ENCODE measurements around the gene SHC2.

The SHC2 gene

GRCh38 chr19:399370-399769 is 61.5 kb downstream of the SHC2 start:
- Histone ChIP-seq H3K27me3 (ENCODE audit: insufficient read depth, low read length, poor library complexity, severe bottlenecking) (no peaks in the 10 kb centered on the region), H3K4me3 (ENCODE audit: low read length, poor library complexity, severe bottlenecking) (no peak overlapping the region), H3K9me2 (replicated peaks; ENCODE audit: low read depth, low read length) (no peaks in the 10 kb centered on the region), H4K20me1 (ENCODE audit: insufficient read depth, low read length, poor library complexity, severe bottlenecking) (no peaks in the 10 kb centered on the region), H3K79me2 (ENCODE audit: insufficient read depth, low read length) (no peaks in the 10 kb centered on the region), H3K4me1 (ENCODE audit: insufficient read depth, low read length, poor library complexity, severe bottlenecking) (no peaks in the 10 kb centered on the region), H3K9me3 (ENCODE audit: insufficient read depth, low read depth, low read length) (peaks cover 12% of the 10 kb centered on the region; the same call in 1 of the 2 replicates), H3K9ac (ENCODE audit: low read depth, low read length, poor library complexity, severe bottlenecking) (no peak overlapping the region), H3F3A (ENCODE audit: low read depth) (no peaks in the 10 kb centered on the region), H3K36me3 (ENCODE audit: insufficient read depth, low read length) (no peaks in the 10 kb centered on the region), H2AFZ (ENCODE audit: low read length) (no peak overlapping the region), H3K4me2 (ENCODE audit: low read depth, low read length, poor library complexity, severe bottlenecking) (no peak overlapping the region)
- no peak for TF ChIP-seq EZH2phosphoT487 (IDR thresholded peaks at IDR 0.05; ENCODE audit: borderline replicate concordance)
- no peak for TF ChIP-seq CTCF (conservative IDR thresholded peaks at IDR 0.05; ENCODE audit: low read length)

- Histone ChIP-seq H3K4me3 (ENCODE audit: low read length, poor library complexity, severe bottlenecking) (no peak overlapping the region), H3K27me3 (ENCODE audit: insufficient read depth, low read length, poor library complexity, severe bottlenecking) (no peaks in the 10 kb centered on the region), H3K4me2 (ENCODE audit: low read depth, low read length, poor library complexity, severe bottlenecking) (no peak overlapping the region), H4K20me1 (ENCODE audit: insufficient read depth, low read length, poor library complexity, severe bottlenecking) (no peaks in the 10 kb centered on the region), H3K9me2 (replicated peaks; ENCODE audit: low read depth, low read length) (no peaks in the 10 kb centered on the region), H3K79me2 (ENCODE audit: insufficient read depth, low read length) (no peaks in the 10 kb centered on the region), H3K36me3 (ENCODE audit: insufficient read depth, low read length) (no peaks in the 10 kb centered on the region), H2AFZ (ENCODE audit: low read length) (no peak overlapping the region), H3K9me3 (ENCODE audit: insufficient read depth, low read depth, low read length) (peaks cover 12% of the 10 kb centered on the region; the same call in 1 of the 2 replicates), H3K9ac (ENCODE audit: low read depth, low read length, poor library complexity, severe bottlenecking) (no peak overlapping the region), H3F3A (ENCODE audit: low read depth) (no peaks in the 10 kb centered on the region), H3K4me1 (ENCODE audit: insufficient read depth, low read length, poor library complexity, severe bottlenecking) (no peaks in the 10 kb centered on the region)
- no peak for TF ChIP-seq CTCF (conservative IDR thresholded peaks at IDR 0.05; ENCODE audit: low read length)
- TF ChIP-seq EZH2phosphoT487 (IDR thresholded peaks at IDR 0.05; ENCODE audit: borderline replicate concordance), result no peak
Observed at GRCh38 chr19:398719-399118, 62.1 kb downstream of the SHC2 start.

GRCh38 chr19:397941-398706 is 62.7 kb downstream of the SHC2 start:
- no peaks in the 10 kb centered on the region for H3K27me3 ChIP-seq (ENCODE audit: insufficient read depth, low read length, poor library complexity, severe bottlenecking)
- no peak overlapping the region for H3K4me3 ChIP-seq (ENCODE audit: low read length, poor library complexity, severe bottlenecking)
- no peaks in the 10 kb centered on the region for H3K36me3 ChIP-seq (ENCODE audit: insufficient read depth, low read length)
- no peaks in the 10 kb centered on the region for H3K4me1 ChIP-seq (ENCODE audit: insufficient read depth, low read length, poor library complexity, severe bottlenecking)
- no peaks in the 10 kb centered on the region for H3K9me2 ChIP-seq (replicated peaks; ENCODE audit: low read depth, low read length)
- H2AFZ ChIP-seq (ENCODE audit: low read length), result no peak overlapping the region
- peaks cover 13% of the 10 kb centered on the region; the same call in 1 of the 2 replicates for H3K9me3 ChIP-seq (ENCODE audit: insufficient read depth, low read depth, low read length)
- no peaks in the 10 kb centered on the region for H3K79me2 ChIP-seq (ENCODE audit: insufficient read depth, low read length)
- no peaks in the 10 kb centered on the region for H3F3A ChIP-seq (ENCODE audit: low read depth)
- H3K4me2 ChIP-seq (ENCODE audit: low read depth, low read length, poor library complexity, severe bottlenecking), result no peak overlapping the region
- H3K9ac ChIP-seq (ENCODE audit: low read depth, low read length, poor library complexity, severe bottlenecking), result no peak overlapping the region
- TF ChIP-seq EZH2phosphoT487 (IDR thresholded peaks at IDR 0.05; ENCODE audit: borderline replicate concordance), result no peak
- TF ChIP-seq CTCF (conservative IDR thresholded peaks at IDR 0.05; ENCODE audit: low read length), result no peak
- H4K20me1 ChIP-seq (ENCODE audit: insufficient read depth, low read length, poor library complexity, severe bottlenecking), result no peaks in the 10 kb centered on the region

Data from Loucy (cell line).